SU-DHL-6 (cell line): ENCODE results near the gene BPIFB4.

Experiments
- CTCF ChIP-seq: fragments of 200-600 bp; sonication (generic); IDR thresholded peaks from one replicate; pipeline ENCODE4 v1.5.1; 2017; ENCODE audit warnings: antibody characterized with exemption, mild to moderate bottlenecking, low read length, moderate library complexity; ENCODE audit not compliant: insufficient read depth, poor library complexity, severe bottlenecking
- EZH2phosphoT487 ChIP-seq: fragments of 200-600 bp; sonication (generic), shearing (Covaris generic); conservative IDR thresholded peaks from 2 replicates; pipeline ENCODE4 v1.6.1; 2018; ENCODE audit warnings: mild to moderate bottlenecking, antibody characterized with exemption, low read length, moderate library complexity, mixed read lengths

- TF ChIP-seq CTCF (no peak), EZH2phosphoT487 (no peak)
Measured at GRCh38 chr20:33139467-33139866, 60.0 kb downstream of the BPIFB4 start.
